ENCODE results near the gene HERC6.
"Not testable (repeated sequence)": the region's sequence is repeated elsewhere in the genome, so short reads cannot be mapped to it uniquely, and the experiment has no call there.

Gene HERC6

GRCh38 chr4:88391703-88392102 lies 13.1 kb downstream of the HERC6 start:
- DNase-seq: no peak

GRCh38 chr4:88396681-88397080 lies 18.0 kb downstream of the HERC6 start:
- no peak for DNase-seq

- no peak for DNase-seq
These were observed 19.7 kb downstream of the HERC6 start for GRCh38 chr4:88398381-88398780.

GRCh38 chr4:88409206-88409605 lies 30.6 kb downstream of the HERC6 start:
- DNase-seq: no peak

- DNase-seq: no peak
These were observed 31.1 kb downstream of the HERC6 start for GRCh38 chr4:88409789-88410188.

GRCh38 chr4:88411491-88412096 lies 32.9 kb downstream of the HERC6 start:
- no peak for DNase-seq

- DNase-seq: no peak
These were observed 35.1 kb downstream of the HERC6 start for GRCh38 chr4:88413801-88414200.

- DNase-seq: no peak
These were observed 36.1 kb downstream of the HERC6 start for GRCh38 chr4:88414755-88415154.

GRCh38 chr4:88415982-88416381 lies 37.3 kb downstream of the HERC6 start:
- DNase-seq: no peak

DNA sequence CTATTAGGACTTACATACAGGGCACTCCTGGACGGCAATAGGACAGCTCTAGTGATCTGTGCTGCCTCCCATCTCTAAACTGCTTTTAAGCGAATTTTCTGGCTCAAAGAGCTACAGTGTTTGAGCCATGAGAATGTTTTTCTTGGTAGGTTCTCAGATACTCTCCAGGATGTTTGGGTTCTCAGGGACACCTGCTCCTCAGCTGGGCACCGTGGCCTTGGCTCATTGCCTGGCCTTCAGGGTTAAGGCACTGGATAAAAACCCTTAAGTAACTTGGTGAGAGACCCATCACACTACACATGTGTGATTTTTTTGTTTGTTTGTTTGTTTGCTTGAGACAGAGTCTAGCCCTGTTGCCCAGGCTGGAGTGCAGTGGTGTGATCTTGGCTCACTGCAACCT lies 39.8 kb downstream of the HERC6 start:
- no peak for DNase-seq

- DNase-seq: no peak
These were observed 41.2 kb downstream of the HERC6 start for GRCh38 chr4:88419874-88420273.

GRCh38 chr4:88420844-88421243 lies 42.2 kb downstream of the HERC6 start:
- DNase-seq: no peak

- DNase-seq: no peak
These were observed 43.8 kb downstream of the HERC6 start for GRCh38 chr4:88422403-88422802.

GRCh38 chr4:88429401-88429800 lies 50.7 kb downstream of the HERC6 start:
- no peak for DNase-seq

GRCh38 chr4:88435987-88436693 lies 57.5 kb downstream of the HERC6 start:
- no peak for DNase-seq

DNA sequence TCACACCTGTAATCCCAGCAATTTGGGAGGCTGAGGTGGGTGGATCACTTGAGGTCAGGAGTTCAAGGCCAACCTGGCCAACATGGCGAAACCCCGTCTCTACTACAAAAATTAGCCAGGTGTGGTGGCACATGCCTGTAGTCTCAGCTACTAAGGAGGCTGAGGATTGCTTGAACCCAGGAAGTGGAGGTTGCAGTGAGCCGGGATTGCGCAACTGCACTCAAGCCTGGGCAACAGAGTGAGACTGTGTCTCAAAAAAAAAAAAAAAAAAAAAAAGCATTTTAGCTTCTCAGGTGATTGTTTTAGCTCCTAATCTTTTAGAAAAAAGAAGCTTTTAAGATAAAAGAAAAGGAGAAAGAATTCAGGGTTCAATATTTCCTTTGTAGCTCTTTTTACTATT lies 59.2 kb downstream of the HERC6 start:
- DNase-seq: not testable (repeated sequence)

DNA sequence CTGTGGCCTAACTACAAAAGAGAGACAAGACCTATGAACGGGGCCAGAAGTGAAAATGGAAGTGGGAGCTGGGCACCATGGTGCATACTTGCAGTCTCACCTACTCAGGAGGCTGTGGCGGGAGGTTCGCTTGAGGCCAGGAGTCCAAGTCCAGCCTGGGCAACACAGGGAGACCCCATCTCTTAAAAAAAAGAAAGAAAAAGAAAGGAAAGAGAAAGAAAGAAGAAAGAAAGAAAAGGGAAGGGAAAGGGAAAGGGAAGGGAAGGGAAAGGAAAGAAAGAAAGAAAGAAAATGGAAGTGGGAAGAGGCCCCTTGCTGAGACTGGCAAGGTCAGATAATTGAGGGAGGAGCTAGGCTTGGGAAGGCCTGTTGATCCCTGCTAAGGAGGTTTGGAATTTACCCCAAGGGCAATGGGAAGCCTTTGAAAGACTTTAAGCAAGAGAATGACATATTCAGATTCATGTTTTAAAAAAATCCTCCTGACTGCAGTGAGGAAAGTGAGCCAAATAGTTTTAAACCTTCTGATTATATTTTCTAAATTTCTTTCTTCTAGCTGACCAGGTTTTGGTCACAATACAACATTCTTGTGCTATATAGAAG lies 60.6 kb downstream of the HERC6 start:
- no peak for DNase-seq

GRCh38 chr4:88440146-88440545 lies 61.5 kb downstream of the HERC6 start:
- DNase-seq: no peak

GRCh38 chr4:88441696-88442095 lies 63.0 kb downstream of the HERC6 start:
- no peak for DNase-seq

- DNase-seq: no peak
These were observed 64.1 kb downstream of the HERC6 start for GRCh38 chr4:88442689-88443191.

- no peak for DNase-seq
These were observed 64.8 kb downstream of the HERC6 start for GRCh38 chr4:88443486-88443885.

- DNase-seq: no peak
These were observed 66.6 kb downstream of the HERC6 start for GRCh38 chr4:88445252-88445651.

GRCh38 chr4:88446124-88446523 lies 67.5 kb downstream of the HERC6 start:
- DNase-seq: no peak

DNA sequence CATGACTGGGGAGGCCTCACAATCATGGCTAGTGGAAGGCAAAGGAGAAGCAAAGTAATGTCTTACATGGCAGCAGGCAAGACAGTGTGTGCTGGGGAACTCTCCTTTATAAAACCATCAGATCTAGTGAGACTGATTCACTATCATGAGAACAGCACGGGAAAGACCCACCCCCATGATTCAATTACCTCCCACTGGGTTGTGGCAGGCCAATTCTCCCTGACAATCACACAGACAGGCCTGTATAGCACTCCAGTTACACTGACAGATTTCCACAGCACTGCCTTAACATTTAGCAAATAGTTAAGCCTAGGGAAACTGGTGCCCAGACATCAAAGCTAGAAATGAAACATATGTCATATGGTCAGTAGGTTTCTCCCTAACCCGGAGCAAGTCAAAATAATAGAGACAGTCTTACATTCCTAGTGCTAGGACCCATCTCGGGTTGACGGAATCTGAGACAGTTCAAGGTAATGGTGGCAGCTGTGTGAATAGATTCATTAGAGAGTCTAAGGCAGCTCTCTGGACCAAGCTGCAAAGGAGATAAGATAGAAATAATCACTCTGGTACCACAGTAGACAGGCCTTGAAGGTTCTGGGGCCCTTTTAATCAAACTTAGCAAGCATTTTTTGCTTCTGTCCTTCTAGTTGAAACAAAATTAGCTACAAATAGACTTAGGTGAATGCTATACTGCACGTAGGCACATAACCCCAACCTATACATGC lies 68.9 kb downstream of the HERC6 start:
- no peak for DNase-seq

Data from NCI-H187 (cell line).